HFFc6 (cell line): ENCODE data around the gene SPATA21. TPM values are rescaled to one million over a fixed set of nuclear protein-coding genes. Genes with fewer than 3 reads are reported as not detected.

Experiments used
- DNase-seq: peaks from one replicate; pipeline ENCODE4 v3.0.0-alpha.2; 2018
- H3K27ac Mint-ChIP-seq: 2 replicates; pipeline ENCODE4 v1.8.0; 2020; ENCODE audit warnings: mild to moderate bottlenecking, mixed read lengths
- H3K27me3 Mint-ChIP-seq: 2 replicates; pipeline ENCODE4 v1.8.0; 2021; ENCODE audit warnings: mild to moderate bottlenecking, moderate library complexity, mixed read lengths; ENCODE audit not compliant: insufficient read depth
- H3K36me3 Mint-ChIP-seq: 2 replicates; pipeline ENCODE4 v1.8.0; 2021; ENCODE audit warnings: low read depth, mixed read lengths
- H3K4me1 Mint-ChIP-seq: 2 replicates; pipeline ENCODE4 v1.8.0; 2020; ENCODE audit warnings: low read depth, mixed read lengths
- H3K4me3 Mint-ChIP-seq: 2 replicates; pipeline ENCODE4 v1.8.0; 2020; ENCODE audit warnings: mild to moderate bottlenecking, moderate library complexity, mixed read lengths
- H3K9me3 Mint-ChIP-seq: 2 replicates; pipeline ENCODE4 v1.8.0; 2020; ENCODE audit warnings: mild to moderate bottlenecking, mixed read lengths
- CTCF ChIP-seq: fragments of 200-600 bp; sonication (generic); IDR thresholded peaks from 2 replicates; pipeline ENCODE4 v1.5.0; 2021; ENCODE audit warnings: antibody characterized with exemption, mild to moderate bottlenecking
- total RNA-seq, 6 experiments: library from RNA; stranded (reverse); fragmentation: NEBNext Ultra II Directional; extraction: Animal tissue kit (Norgen Biotek cat#: 25700); gene quantifications; 2 replicates in 1 of 6; 3 replicates in 5 of 6; pipeline ENCODE4 v1.2.3, GENCODE V29; 2021

The SPATA21 gene
- total RNA-seq, 6 experiments from 2014 or later: 0.07 TPM; not detected in 5

- no peak overlapping the region for H3K27ac Mint-ChIP-seq
- H3K27me3 Mint-ChIP-seq: peaks cover 2% of the 10 kb centered on the region; the same call in 1 of the 2 replicates
- peaks cover 20% of the 10 kb centered on the region for H3K36me3 Mint-ChIP-seq
- no peak overlapping the region for H3K4me3 Mint-ChIP-seq
- no peak for TF ChIP-seq CTCF
- DNase-seq: no peak
- peaks cover 26% of the 10 kb centered on the region for H3K4me1 Mint-ChIP-seq
- no peaks in the 10 kb centered on the region for H3K9me3 Mint-ChIP-seq
Measured at GRCh38 chr1:16398371-16398953, 38.8 kb downstream of the SPATA21 start.

GRCh38 chr1:16397120-16397519 is 40.1 kb downstream of the SPATA21 start:
- DNase-seq: no peak
- Mint-ChIP-seq H3K9me3 (no peaks in the 10 kb centered on the region), H3K4me3 (no peak overlapping the region)

GRCh38 chr1:16396591-16396990 is 40.6 kb downstream of the SPATA21 start:
- no peak for TF ChIP-seq CTCF
- Mint-ChIP-seq H3K9me3 (no peaks in the 10 kb centered on the region), H3K27me3 (peaks cover 2% of the 10 kb centered on the region; the same call in 1 of the 2 replicates), H3K36me3 (peaks cover 20% of the 10 kb centered on the region), H3K4me3 (no peak overlapping the region), H3K4me1 (peaks cover 44% of the 10 kb centered on the region), H3K27ac (peak overlapping the region; percentile 83)
- peak; percentile 67 for DNase-seq

More at GRCh38 chr1:16397120-16397519, 40.1 kb downstream of the SPATA21 start:
- Mint-ChIP-seq H3K4me1 (peaks cover 39% of the 10 kb centered on the region), H3K36me3 (peaks cover 20% of the 10 kb centered on the region), H3K27ac (peak overlapping the region; percentile 83), H3K27me3 (peaks cover 2% of the 10 kb centered on the region; the same call in 1 of the 2 replicates)
- no peak for TF ChIP-seq CTCF

- H3K9me3 Mint-ChIP-seq: no peaks in the 10 kb centered on the region
- no peaks in the 10 kb centered on the region; the same call in 1 of the 2 replicates for H3K27me3 Mint-ChIP-seq
- DNase-seq: no peak
- H3K4me1 Mint-ChIP-seq: peaks cover 61% of the 10 kb centered on the region
- TF ChIP-seq CTCF: no peak
- no peak overlapping the region for H3K27ac Mint-ChIP-seq
- peaks cover 14% of the 10 kb centered on the region for H3K36me3 Mint-ChIP-seq
- no peak overlapping the region for H3K4me3 Mint-ChIP-seq
Measured at GRCh38 chr1:16394977-16395376, 42.2 kb downstream of the SPATA21 start.

GRCh38 chr1:16393570-16394521 is 43.4 kb downstream of the SPATA21 start:
- Mint-ChIP-seq H3K27ac (no peak overlapping the region; the same call in 1 of the 2 replicates), H3K9me3 (no peaks in the 10 kb centered on the region), H3K36me3 (peaks cover 7% of the 10 kb centered on the region), H3K27me3 (no peaks in the 10 kb centered on the region; the same call in 1 of the 2 replicates), H3K4me1 (peaks cover 62% of the 10 kb centered on the region), H3K4me3 (no peak overlapping the region)
- no peak for DNase-seq
- no peak for TF ChIP-seq CTCF
